H1 (cell line): ENCODE measurements around the gene CTTNBP2NL. TPM values are rescaled to one million over a fixed set of nuclear protein-coding genes. Genes with fewer than 3 reads are reported as not detected.

Experiments
- CTCF ChIA-PET: fragments of 300-600 bp; sonication (Branson Sonifier 250); formaldehyde crosslinking; loops from one replicate; lab custom pipeline; 2021; ENCODE audit not compliant: partially characterized antibody; lab: Charles Lee
- POLR2A ChIA-PET: fragments of 300-600 bp; sonication (Branson Sonifier 250); formaldehyde crosslinking; loops from one replicate; lab custom pipeline; 2021; ENCODE audit warnings: inconsistent platforms; ENCODE audit not compliant: partially characterized antibody; lab: Charles Lee
- DNase-seq, 2 experiments: peaks; one replicate each; pipeline versions ENCODE4 v3.0.0 to v3.0.0-alpha.2; 2010 to 2022; ENCODE audit warnings: low spot score in 2 of 2, low read depth in 1 of 2, mixed read lengths in 1 of 2
- FAIRE-seq: peaks from 2 replicates; lab custom pipeline; 2011; peaks lifted over from hg19 to GRCh38; lab: Jason Lieb, UNC
- H2AFZ ChIP-seq: 2 replicates; pipeline ENCODE4 v1.8.1; 2012; ENCODE audit warnings: low read length, inconsistent platforms
- H2AK5ac ChIP-seq: 2 replicates; pipeline ENCODE4 v1.6.1; 2013; ENCODE audit warnings: low read depth, low read length
- H2BK120ac ChIP-seq: replicated peaks from 2 replicates; pipeline ENCODE3; 2013; ENCODE audit warnings: low read depth, low read length, inconsistent platforms
- H2BK12ac ChIP-seq: 2 replicates; pipeline ENCODE4 v1.6.1; 2013; ENCODE audit warnings: low read depth, low read length
- H2BK15ac ChIP-seq: 2 replicates; pipeline ENCODE4 v1.6.1; 2013; ENCODE audit warnings: low read length
- H2BK20ac ChIP-seq: 2 replicates; pipeline ENCODE4 v1.6.1; 2013; ENCODE audit warnings: low read length
- H2BK5ac ChIP-seq: 2 replicates; pipeline ENCODE4 v1.6.1; 2013; ENCODE audit warnings: low read depth, low read length
- H3K14ac ChIP-seq: 2 replicates; pipeline ENCODE4 v1.6.1; 2013; ENCODE audit warnings: inconsistent platforms; ENCODE audit not compliant: insufficient read length
- H3K18ac ChIP-seq: 2 replicates; pipeline ENCODE4 v1.6.1; 2013; ENCODE audit warnings: low read length; ENCODE audit errors: extremely low read depth
- H3K23ac ChIP-seq: 2 replicates; pipeline ENCODE4 v1.6.1; 2013; ENCODE audit warnings: inconsistent platforms; ENCODE audit not compliant: insufficient read length
- H3K23me2 ChIP-seq: 2 replicates; pipeline ENCODE4 v1.6.1; 2013; ENCODE audit warnings: low read depth, low read length
- H3K27ac ChIP-seq: 2 replicates; pipeline ENCODE4 v1.6.1; 2011; ENCODE audit warnings: low read depth, low read length, inconsistent platforms
- H3K27me3 ChIP-seq, 4 experiments: replicated peaks in 1 of 4; 1 replicate in 1 of 4; 2 replicates in 3 of 4; pipeline versions ENCODE4 v1.6.1 to v1.8.1; 2011 to 2013; ENCODE audit warnings: low read length in 3 of 4, mild to moderate bottlenecking in 3 of 4, inconsistent platforms in 2 of 4, mixed read lengths in 2 of 4, moderate library complexity in 1 of 4; ENCODE audit not compliant: control insufficient read depth in 3 of 4, insufficient read depth in 3 of 4; ENCODE audit errors: extremely low read depth in 1 of 4
- H3K36me3 ChIP-seq, 4 experiments: 2 replicates each; pipeline versions ENCODE4 v1.6.1 to v1.8.1; 2011 to 2013; ENCODE audit warnings: mild to moderate bottlenecking in 4 of 4, low read length in 3 of 4, moderate library complexity in 2 of 4, control low read depth in 1 of 4, inconsistent platforms in 1 of 4; ENCODE audit not compliant: insufficient read depth in 4 of 4, control insufficient read depth in 2 of 4
- H3K4ac ChIP-seq: replicated peaks from 2 replicates; pipeline ENCODE3; 2013; ENCODE audit warnings: low read length, low read depth, mixed read lengths, inconsistent platforms; ENCODE audit not compliant: insufficient read length
- H3K4me1 ChIP-seq, 4 experiments: replicated peaks in 1 of 4; 1 replicate in 1 of 4; 2 replicates in 3 of 4; pipeline versions ENCODE4 v1.6.1 to v1.8.1; 2011 to 2013; ENCODE audit warnings: low read length in 3 of 4, inconsistent platforms in 2 of 4, mixed read lengths in 1 of 4; ENCODE audit not compliant: insufficient read depth in 4 of 4, control insufficient read depth in 3 of 4
- H3K4me2 ChIP-seq, 2 experiments: 2 replicates each; pipeline versions ENCODE4 v1.6.1 to v1.8.1; 2011 to 2013; ENCODE audit warnings: low read depth in 2 of 2, low read length in 2 of 2, control low read depth in 1 of 2, inconsistent platforms in 1 of 2, mild to moderate bottlenecking in 1 of 2; ENCODE audit not compliant: insufficient read depth in 1 of 2
- H3K4me3 ChIP-seq, 4 experiments: fragments of 200-600, 300-600 bp in 1 of 4; sonication (generic), shearing (Covaris generic), sonication (Bioruptor Twin) in 1 of 4; 2 replicates each; pipeline versions ENCODE4 v1.5.1 to v1.8.1; 2011 to 2016; ENCODE audit warnings: low read length in 4 of 4, low read depth in 3 of 4, control low read depth in 2 of 4, inconsistent platforms in 2 of 4, mild to moderate bottlenecking in 2 of 4, mixed read lengths in 1 of 4, moderate library complexity in 1 of 4; ENCODE audit not compliant: insufficient read depth in 2 of 4; ENCODE audit errors: extremely low read depth in 1 of 4
- H3K56ac ChIP-seq: replicated peaks from 2 replicates; pipeline ENCODE3; 2013; ENCODE audit warnings: low read depth, mild to moderate bottlenecking, mixed read lengths, low read length, inconsistent platforms; ENCODE audit not compliant: insufficient read length
- H3K79me1 ChIP-seq: 2 replicates; pipeline ENCODE4 v1.6.1; 2013; ENCODE audit warnings: low read depth, low read length, control low read depth
- H3K79me2 ChIP-seq, 2 experiments: 2 replicates each; pipeline versions ENCODE4 v1.6.1 to v1.8.1; 2012 to 2013; ENCODE audit warnings: low read length in 2 of 2, mild to moderate bottlenecking in 2 of 2, inconsistent platforms in 1 of 2; ENCODE audit not compliant: insufficient read depth in 2 of 2, control insufficient read depth in 1 of 2
- H3K9ac ChIP-seq, 4 experiments: replicated peaks in 1 of 4; 1 replicate in 1 of 4; 2 replicates in 3 of 4; pipeline versions ENCODE4 v1.6.1 to v1.8.1; 2011 to 2013; ENCODE audit warnings: low read depth in 3 of 4, low read length in 3 of 4, control low read depth in 2 of 4, mild to moderate bottlenecking in 2 of 4, moderate library complexity in 2 of 4, inconsistent platforms in 1 of 4; ENCODE audit errors: extremely low read depth in 1 of 4
- H3K9me3 ChIP-seq, 2 experiments: 2 replicates each; pipeline versions ENCODE4 v1.6.1 to v1.8.1; 2012 to 2013; ENCODE audit warnings: mild to moderate bottlenecking in 2 of 2, moderate library complexity in 2 of 2, control low read depth in 1 of 2, inconsistent platforms in 1 of 2, low read depth in 1 of 2, low read length in 1 of 2, mixed read lengths in 1 of 2; ENCODE audit not compliant: insufficient read depth in 2 of 2
- H4K20me1 ChIP-seq, 2 experiments: replicated peaks in 1 of 2; 2 replicates each; pipeline versions ENCODE3 to v1.8.1; 2011 to 2013; ENCODE audit warnings: inconsistent platforms in 2 of 2, low read length in 2 of 2, mild to moderate bottlenecking in 1 of 2; ENCODE audit not compliant: insufficient read depth in 2 of 2, control insufficient read depth in 1 of 2
- H4K5ac ChIP-seq: 2 replicates; pipeline ENCODE4 v1.6.1; 2013; ENCODE audit warnings: low read length, low read depth, mixed read lengths, inconsistent platforms; ENCODE audit not compliant: insufficient read length
- H4K8ac ChIP-seq: 2 replicates; pipeline ENCODE4 v1.8.0; 2013; ENCODE audit warnings: mild to moderate bottlenecking, moderate library complexity, low read length, inconsistent platforms; ENCODE audit not compliant: insufficient read depth; ENCODE audit errors: extremely low read depth
- H4K91ac ChIP-seq: replicated peaks from 2 replicates; pipeline ENCODE3; 2013; ENCODE audit warnings: low read length, mixed read lengths, inconsistent platforms; ENCODE audit not compliant: insufficient read length
- CBX8 ChIP-seq: fragments of 300-800, 300-1000 bp; sonication (generic); IDR thresholded peaks from 2 replicates; pipeline ENCODE4 v1.7.1; 2016; ENCODE audit warnings: low read depth, low read length, borderline replicate concordance
- CREB1 ChIP-seq: IDR thresholded peaks from 2 replicates; pipeline ENCODE4 v1.6.1; 2012; ENCODE audit warnings: inconsistent platforms
- EGR1 ChIP-seq: IDR thresholded peaks from 2 replicates; pipeline ENCODE4 v1.6.1; 2011; ENCODE audit warnings: low read depth, low read length, borderline replicate concordance
- GABPA ChIP-seq: IDR thresholded peaks from 2 replicates; pipeline ENCODE4 v1.6.1; 2011; ENCODE audit warnings: mild to moderate bottlenecking, low read length, moderate library complexity, borderline replicate concordance; ENCODE audit not compliant: insufficient read depth
- GTF2F1 ChIP-seq: IDR thresholded peaks from 2 replicates; pipeline ENCODE4 v1.6.1; 2012; ENCODE audit warnings: low read depth, low read length, improper control_type of control experiment, borderline replicate concordance
- HDAC6 ChIP-seq: IDR thresholded peaks from one replicate; pipeline ENCODE4 v1.7.1; 2012; ENCODE audit warnings: low read depth, mild to moderate bottlenecking, inconsistent platforms, low read length, moderate library complexity
- JUND ChIP-seq: IDR thresholded peaks from 2 replicates; pipeline ENCODE4 v1.6.1; 2011; ENCODE audit warnings: mild to moderate bottlenecking, improper control_type of control experiment, low read length
- POLR2AphosphoS5 ChIP-seq: IDR thresholded peaks from 2 replicates; pipeline ENCODE4 v1.6.1; 2011; ENCODE audit warnings: low read depth, low read length
- SAP30 ChIP-seq: fragments of 300-600 bp; sonication (generic); IDR thresholded peaks from 2 replicates; pipeline ENCODE4 v1.7.1; 2012; ENCODE audit warnings: low read length, moderate library complexity, mild to moderate bottlenecking, inconsistent platforms; ENCODE audit not compliant: insufficient read depth, insufficient replicate concordance
- SIN3A ChIP-seq, 2 experiments: IDR thresholded peaks in 1 of 2; conservative IDR thresholded peaks in 1 of 2; 2 replicates each; pipeline ENCODE4 v1.6.1; 2011 to 2012; ENCODE audit warnings: low read length in 2 of 2, improper control_type of control experiment in 1 of 2, low read depth in 1 of 2, mild to moderate bottlenecking in 1 of 2
- SRF ChIP-seq: IDR thresholded peaks from 2 replicates; pipeline ENCODE4 v1.6.1; 2011; ENCODE audit warnings: mild to moderate bottlenecking, low read depth, low read length, moderate library complexity
- TAF1 ChIP-seq: IDR thresholded peaks from 2 replicates; pipeline ENCODE4 v1.6.1; 2011; ENCODE audit warnings: mild to moderate bottlenecking, low read depth, low read length
- TAF7 ChIP-seq: optimal IDR thresholded peaks from 2 replicates; pipeline ENCODE3; 2011; ENCODE audit warnings: low read depth, mild to moderate bottlenecking, inconsistent platforms, low read length, moderate library complexity, borderline replicate concordance
- WGBS, 2 experiments: shearing (Covaris generic) in 1 of 2; methylation state at CpG; one replicate each; pipeline versions ENCODE4 v1.1.6 to v1.1.7; 2013 to 2015; ENCODE audit warnings: low lambda C conversion rate in 2 of 2, mixed read lengths in 2 of 2, inconsistent platforms in 1 of 2, low coverage in 1 of 2, missing lambda C conversion rate in 1 of 2; ENCODE audit not compliant: insufficient replicate concordance in 2 of 2, insufficient coverage in 1 of 2, insufficient read length in 1 of 2; ENCODE audit errors: extremely low coverage in 1 of 2, missing lambda C conversion rate in 1 of 2; 5-methylcytosine and 5-hydroxymethylcytosine counted together
- polyA plus RNA-seq, 7 experiments: library from polyadenylated mRNA; depleted of rRNA in 3 of 7; stranded (reverse) in 5 of 7; unstranded in 2 of 7; fragments of >200 nt in 5 of 7; fragments of 200-250 nt in 2 of 7; gene quantifications; 1 replicate in 5 of 7; 2 replicates in 1 of 7; 4 replicates in 1 of 7; pipeline versions ENCODE4 v1.2.1 to v1.2.3, GENCODE V29; 2011 to 2013; ENCODE audit warnings: missing spikeins in 2 of 7, mixed read lengths in 2 of 7
- total RNA-seq: library from RNA; stranded (reverse); fragmentation: NEBNext Ultra II Directional; extraction: Animal tissue kit (Norgen Biotek cat#: 25700); gene quantifications from 2 replicates; pipeline ENCODE4 v1.2.1, GENCODE V29; 2021

The CTTNBP2NL gene
- total and polyA plus RNA-seq, 2 of the 8 experiments (the other 6 are each of a cell fraction or from before 2014, with no cell fraction given), result 6.4 to 35.1 TPM

- ChIA-PET POLR2A (interaction anchor here (1.3 to 1.6 kb wide), 3 partner anchors 41 to 303 kb away, joined by 3 to 5 read pairs (median 4); partner anchors contain the start of genes CAPZA1 and ST7L), CTCF (interaction anchor here (0.6 to 7.9 kb wide), 5 partner anchors 9 to 879 kb away, joined by 3 to 80 read pairs (median 4); no protein-coding TSS in a partner anchor)
- Histone ChIP-seq H2AK5ac (no peak overlapping the region), H2AFZ (no peak overlapping the region), H3K9me3 (no peaks in the 10 kb centered on the region), H3K9ac (no peak overlapping the region), H3K79me2 (no peaks in the 10 kb centered on the region), H3K23ac (no peak overlapping the region), H4K5ac (no peak overlapping the region), H3K4me1 (peaks cover 1 to 9% (median 5%) of the 10 kb centered on the region in 4 experiments; a peak in 5 of 7 replicates), H3K27ac (0 out of 2 replicates have a peak overlapping the region, but pooled peaks have one; percentile 22), H4K20me1 (peaks cover 0 to 3% of the 10 kb centered on the region in 2 experiments), H2BK12ac (no peak overlapping the region), H2BK5ac (no peak overlapping the region), H3K23me2 (no peaks in the 10 kb centered on the region), H2BK120ac (no peak overlapping the region), H3K79me1 (no peaks in the 10 kb centered on the region; the same call in 1 of the 2 replicates), H4K91ac (no peak overlapping the region), H2BK15ac (no peak overlapping the region), H2BK20ac (no peak overlapping the region), H3K4me2 (no peak overlapping the region), H3K14ac (no peak overlapping the region), H3K18ac (no peak overlapping the region), H4K8ac (no peak overlapping the region), H3K27me3 (peaks cover 0 to 8% (median 1%) of the 10 kb centered on the region in 4 experiments; a peak in 4 of 7 replicates), H3K4ac (no peak overlapping the region), H3K4me3 (no peak overlapping the region), H3K36me3 (peaks cover 5 to 17% (median 17%) of the 10 kb centered on the region in 4 experiments), H3K56ac (no peak overlapping the region)
- WGBS, 2 experiments, result 57% methylated on average over 3 of the region's 3 CpGs; no CpG with 5 or more reads in 1 of the 2 experiments
- DNase-seq, result no peak
- no peak for FAIRE-seq
- TF ChIP-seq POLR2AphosphoS5, result no peak
- TF ChIP-seq SRF, result no peak
- TF ChIP-seq GTF2F1, result no peak
- no peak for TF ChIP-seq SIN3A (conservative IDR thresholded peaks at IDR 0.05 in 1 of 2, IDR thresholded peaks at IDR 0.05 in 1 of 2; ENCODE audit: low read depth in 1 of 2, low read length in 2 of 2)
- TF ChIP-seq SAP30, result no peak
- no peak for TF ChIP-seq TAF7
- TF ChIP-seq TAF1, result no peak
- TF ChIP-seq CBX8, result no peak
- TF ChIP-seq EGR1, result no peak
- TF ChIP-seq HDAC6, result no peak
- no peak for TF ChIP-seq GABPA
- TF ChIP-seq JUND, result no peak
- TF ChIP-seq CREB1, result no peak
These were observed 65.3 kb downstream of the CTTNBP2NL start for GRCh38 chr1:112461200-112461871.
